ENCODE measurements around the gene DUS1L. TPM values are rescaled to one million over a fixed set of nuclear protein-coding genes. Genes with fewer than 3 reads are reported as not detected.

Gene DUS1L
- total RNA-seq, 1 donor from 2014 or later = 35.7 TPM

DNA sequence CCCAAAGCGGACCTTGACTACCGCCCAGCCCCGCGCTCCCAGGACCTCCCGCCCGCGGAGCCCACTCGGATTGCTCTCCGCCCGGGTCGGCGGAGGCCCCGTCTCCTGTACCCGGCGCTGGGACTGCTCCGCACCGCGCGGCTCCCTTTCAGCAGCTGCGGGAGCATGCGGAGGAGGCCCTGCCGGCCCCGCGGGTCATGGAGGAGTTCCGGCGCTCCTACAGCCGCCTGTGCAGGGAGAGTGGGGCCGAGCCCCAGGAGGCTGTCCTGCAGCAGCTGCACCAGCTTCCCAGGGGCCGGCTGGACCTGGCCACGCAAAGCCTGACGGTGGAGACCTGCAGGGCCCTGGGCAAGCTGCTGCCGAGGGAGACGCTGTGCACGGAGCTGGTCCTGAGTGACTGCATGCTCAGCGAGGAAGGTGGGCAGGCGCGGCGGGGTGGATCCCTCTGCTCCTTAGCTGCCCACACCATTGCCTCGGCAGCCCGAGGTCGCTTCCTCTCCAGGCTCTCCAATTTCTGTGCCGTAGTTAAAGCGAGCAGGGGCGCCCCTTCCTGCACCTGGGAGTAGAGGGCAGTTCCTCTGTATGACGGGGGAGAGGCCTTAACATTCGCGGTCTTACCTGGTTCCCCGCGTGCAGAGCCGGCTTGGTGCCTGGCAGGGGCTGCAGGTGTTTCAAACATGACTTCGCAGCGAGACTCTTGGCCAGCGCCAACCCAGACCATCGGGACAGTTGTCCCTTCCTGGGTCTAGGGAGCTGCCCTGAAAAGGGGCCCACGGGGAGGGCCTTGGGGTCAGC is 42.0 kb downstream of the DUS1L start:
- DNase-seq = no peak

DNA sequence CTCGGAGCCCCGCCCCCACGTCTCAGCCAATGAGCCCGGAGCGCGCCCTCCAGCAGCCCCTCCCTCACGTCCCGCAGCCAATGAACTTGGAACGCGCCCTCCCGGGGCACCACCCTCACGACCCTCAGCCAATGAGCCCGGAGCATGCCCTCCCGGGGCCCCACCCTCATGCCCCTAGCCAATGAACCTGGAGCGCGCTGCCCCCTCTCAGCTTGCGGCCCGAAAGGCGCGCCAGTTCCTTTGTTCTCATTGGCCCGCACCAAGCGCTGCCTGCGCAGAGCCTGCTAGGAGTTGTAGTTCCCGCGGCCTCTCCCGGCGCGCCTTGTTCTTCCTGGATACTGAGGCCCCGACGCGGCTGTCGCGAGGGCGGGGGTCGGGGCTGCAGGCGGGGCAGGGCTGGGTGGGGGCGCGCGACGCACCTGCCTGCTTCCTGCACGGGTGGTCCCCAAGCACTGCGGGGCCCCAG is 42.6 kb downstream of the DUS1L start, which contains the start of gene LRRC45:
TSS of gene LRRC45 (plus strand) at position 325 of the 466 bp plus-strand sequence. CDS start 339 bp downstream, outside the sequence.
- DNase-seq = peak; percentile 99

DNA sequence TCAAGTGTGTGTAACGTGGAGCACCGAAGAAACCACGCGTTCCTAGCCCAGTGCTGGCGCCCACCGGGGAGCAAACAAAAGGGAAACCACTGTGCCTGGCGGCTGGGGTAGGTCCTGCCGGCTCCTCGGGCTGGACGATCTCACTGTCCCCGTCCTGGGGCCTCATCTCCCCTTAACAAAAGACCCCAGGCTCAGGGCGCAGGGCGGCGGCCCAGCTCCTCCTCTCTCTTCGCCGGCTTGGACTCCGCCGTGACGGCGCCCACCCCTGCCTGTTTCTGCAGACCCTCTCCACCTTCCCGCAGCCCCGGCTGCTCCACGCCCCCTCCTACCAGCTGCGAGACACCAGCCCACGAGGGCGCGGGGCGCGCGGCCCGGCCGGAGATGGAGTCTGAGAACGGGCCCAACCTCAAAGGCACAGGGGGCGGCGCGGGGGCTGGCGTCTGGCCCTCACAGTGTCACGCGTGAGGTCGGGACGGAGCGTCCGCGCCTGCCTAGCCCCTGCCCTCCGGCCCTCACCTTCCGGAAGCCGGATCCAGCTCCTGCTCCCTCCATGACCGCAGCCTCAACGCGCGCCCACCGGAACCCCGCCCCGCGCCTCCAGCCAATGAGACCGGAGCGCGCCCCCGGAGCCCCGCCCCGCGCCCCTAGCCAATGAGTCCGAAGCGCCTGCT is 43.2 kb downstream of the DUS1L start, which contains the start of gene CENPX:
TSS of gene CENPX (minus strand) at position 569 of the 671 bp plus-strand sequence. CDS start at position 552, 17 bp downstream.
- DNase-seq = no peak

DNA sequence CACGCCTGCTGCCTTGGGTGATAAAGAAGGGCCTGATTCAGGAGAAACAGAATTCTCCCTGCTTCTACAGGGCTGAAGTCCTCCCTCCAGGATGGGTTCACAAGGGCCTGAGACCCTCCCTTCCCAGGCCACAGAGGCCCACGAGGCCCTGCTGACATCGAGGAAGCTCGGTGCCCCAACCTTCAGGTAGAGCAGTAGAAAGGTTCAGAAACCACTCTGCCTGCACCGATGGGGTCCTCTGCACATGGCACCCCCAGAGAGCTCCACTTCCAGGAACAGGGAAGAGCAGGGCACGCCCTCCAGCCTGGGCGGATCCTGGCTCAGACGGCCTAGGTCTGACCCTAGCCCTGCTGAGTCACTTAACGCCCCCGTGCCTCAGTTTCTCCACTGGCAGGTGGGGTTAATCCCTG is 43.7 kb downstream of the DUS1L start:
- no peak for DNase-seq

GRCh38 chr17:82021107-82021899 is 44.3 kb downstream of the DUS1L start:
- no peak for DNase-seq

GRCh38 chr17:82020572-82021106 is 45.0 kb downstream of the DUS1L start:
- DNase-seq = no peak

GRCh38 chr17:82019690-82020571 is 45.7 kb downstream of the DUS1L start:
- no peak for DNase-seq

GRCh38 chr17:82018989-82019689 is 46.5 kb downstream of the DUS1L start:
- DNase-seq = no peak

DNA sequence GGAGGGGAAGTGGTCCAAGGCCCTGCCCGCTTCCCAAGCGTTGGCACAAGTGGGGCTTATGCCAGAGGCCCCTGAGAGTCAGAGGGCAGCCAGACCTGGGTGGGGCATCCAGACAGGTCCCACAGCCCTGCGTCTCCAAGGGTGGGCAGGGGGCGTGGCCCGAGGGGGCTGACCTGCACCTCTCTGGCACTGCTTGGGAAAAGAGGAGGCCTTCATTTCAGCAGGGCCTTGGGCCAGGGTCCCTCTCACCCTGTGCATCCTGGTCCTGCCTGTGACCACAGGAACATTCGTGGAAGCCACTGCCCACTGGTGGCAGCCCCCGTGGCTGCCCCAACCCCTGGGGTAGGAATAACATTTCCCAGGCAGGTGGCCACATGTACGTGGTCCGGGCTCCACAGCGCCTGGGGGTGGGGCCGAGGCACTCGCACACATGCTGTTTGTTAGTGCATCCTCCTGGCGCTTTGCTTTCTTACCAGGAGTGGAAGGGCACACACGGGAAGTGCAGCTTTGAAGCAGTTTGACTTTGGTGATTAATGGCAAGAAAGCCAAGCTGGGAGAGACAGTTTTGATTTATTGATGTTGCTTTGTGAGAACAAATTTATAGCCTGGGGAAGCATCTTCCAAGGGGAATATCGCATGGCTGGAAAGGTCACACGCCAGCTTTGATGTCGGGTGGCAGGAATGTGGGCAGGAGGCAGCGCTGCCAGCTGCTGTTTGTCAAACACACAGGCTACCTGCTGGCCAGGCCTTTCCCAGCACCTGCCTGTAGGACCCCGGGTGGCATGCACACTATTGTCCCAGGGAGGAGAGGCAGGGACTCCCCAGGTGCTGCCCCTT is 47.2 kb downstream of the DUS1L start:
- DNase-seq = no peak

- no peak for DNase-seq
Measured at GRCh38 chr17:82017612-82018151, 47.9 kb downstream of the DUS1L start.

DNA sequence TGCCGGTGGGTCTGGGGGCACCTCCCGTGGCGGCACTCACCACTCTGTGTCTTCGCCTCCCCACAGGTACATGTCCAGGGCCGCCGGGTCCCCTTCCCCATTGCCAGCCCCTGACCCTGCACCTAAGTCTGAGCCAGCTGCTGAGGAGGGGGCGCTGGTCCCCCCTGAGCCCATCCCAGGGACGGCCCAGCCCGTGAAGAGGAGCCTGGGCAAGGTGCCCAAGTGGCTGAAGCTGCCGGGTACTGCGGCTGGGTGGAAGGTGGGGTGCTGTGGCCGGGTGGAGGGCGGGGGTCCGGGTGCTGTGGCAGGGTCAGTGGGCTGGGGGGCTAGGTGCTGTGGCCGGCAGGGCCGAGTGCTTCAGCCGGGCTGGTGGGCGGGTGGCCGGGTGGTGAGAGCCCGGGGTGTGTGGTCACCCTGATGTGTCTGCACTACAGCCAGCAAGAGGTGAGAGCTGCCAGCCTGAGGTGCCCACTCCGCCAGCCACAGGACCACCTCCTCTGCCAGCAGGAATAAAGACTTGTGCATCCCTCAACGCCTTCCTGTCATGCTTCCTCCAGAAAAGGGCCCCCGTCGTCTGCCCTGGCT is 48.6 kb downstream of the DUS1L start:
- no peak for DNase-seq

DNA sequence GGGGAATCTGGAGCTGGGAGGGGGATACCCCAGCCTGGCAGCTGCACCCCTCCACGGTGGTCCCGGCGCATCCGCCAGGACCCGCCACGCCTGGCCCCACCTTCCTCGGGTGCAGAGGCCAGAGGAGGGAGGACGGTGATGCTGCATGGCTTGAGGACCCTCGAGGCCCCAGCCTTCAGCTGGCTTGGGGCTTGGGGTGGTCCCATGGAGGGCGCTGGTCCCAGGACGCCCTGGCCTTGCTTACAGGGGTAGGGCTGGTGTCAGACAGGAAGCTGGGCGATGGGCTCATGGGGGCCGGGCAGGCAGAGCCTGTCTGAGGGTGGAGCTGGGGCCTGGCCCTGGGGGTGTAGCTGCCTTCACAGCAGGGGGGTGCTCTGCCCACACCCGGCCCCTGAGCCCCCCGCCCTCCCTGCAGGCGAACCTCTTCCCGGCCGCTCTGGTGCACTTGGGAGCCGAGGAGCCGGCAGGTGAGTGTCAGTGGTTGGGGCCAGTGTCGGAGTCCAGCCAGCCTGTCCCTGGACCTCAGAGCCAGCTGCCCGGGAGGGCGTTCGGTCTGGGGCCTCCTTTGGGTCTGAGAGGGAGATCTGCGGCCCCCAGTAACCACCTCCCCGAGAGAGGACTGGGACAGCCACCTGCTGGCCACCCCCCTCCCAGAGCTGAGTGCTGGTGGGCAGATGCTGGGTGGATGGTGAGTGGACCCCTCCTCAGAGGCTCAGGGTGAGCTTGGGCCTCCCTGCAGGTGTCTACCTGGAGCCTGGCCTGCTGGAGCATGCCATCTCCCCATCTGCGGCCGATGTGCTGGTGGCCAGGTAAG is 49.3 kb downstream of the DUS1L start:
- no peak for DNase-seq

- DNase-seq = no peak
Measured at GRCh38 chr17:82015311-82015971, 50.2 kb downstream of the DUS1L start.

- no peak for DNase-seq
Measured at GRCh38 chr17:82014971-82015310, 50.7 kb downstream of the DUS1L start.

DNA sequence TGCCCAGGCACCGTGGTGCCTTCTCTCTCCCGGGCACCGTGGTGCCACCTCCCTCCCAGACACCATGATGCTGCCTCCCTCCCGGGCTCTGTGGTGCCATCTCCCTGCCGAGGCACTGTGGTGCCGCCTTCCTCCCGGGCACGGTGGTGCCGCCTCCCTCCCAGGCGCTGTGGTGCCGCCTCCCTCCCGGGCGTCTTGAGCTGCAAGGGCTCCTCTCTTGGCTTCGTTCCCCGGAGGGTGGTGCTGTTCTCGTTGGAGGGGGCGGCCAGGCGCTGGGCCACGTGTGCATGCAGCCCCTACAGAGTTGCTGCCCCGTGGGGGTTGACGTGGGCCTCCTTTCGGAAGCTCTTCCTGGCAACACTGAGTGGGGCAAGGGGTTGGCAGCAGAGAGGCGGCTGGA is 51.2 kb downstream of the DUS1L start:
- no peak for DNase-seq

GRCh38 chr17:82013772-82014321 is 51.8 kb downstream of the DUS1L start:
- DNase-seq = no peak

DNA sequence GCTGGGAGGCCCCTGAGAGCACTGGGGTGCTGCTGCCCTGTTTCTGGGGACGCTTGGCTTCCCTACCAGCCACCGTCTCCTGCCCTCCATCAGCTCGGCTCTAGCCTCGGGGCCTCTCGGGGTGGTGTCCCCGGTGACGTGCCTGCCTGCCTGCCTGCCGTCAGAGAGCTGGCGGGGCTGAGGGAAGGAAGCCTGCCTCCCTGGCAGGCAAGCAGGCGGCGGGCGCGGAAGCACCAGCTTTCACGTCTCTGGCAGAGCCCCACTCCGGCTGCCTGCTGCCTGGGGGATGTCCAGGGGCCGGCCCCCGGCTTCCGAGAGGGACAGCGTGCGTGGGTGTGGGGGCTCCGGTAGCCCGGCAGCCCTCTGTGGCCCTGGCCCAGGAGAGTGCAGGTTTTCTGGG is 52.3 kb downstream of the DUS1L start:
- no peak for DNase-seq

All from skin of body (tissue), 2 donors.